Brain microvascular endothelial cell (primary cell): Measurements from ENCODE around the gene HIVEP3.

Experiments
- DNase-seq: peaks from one replicate; pipeline ENCODE4 v3.0.0-alpha.2; 2020
- H3K27ac ChIP-seq: fragments of 250-450 bp; sonication (Bioruptor Pico); 2 replicates; pipeline ENCODE4 v1.5.1; 2020; ENCODE audit warnings: mild to moderate bottlenecking, moderate library complexity
- H3K27me3 ChIP-seq: fragments of 250-450 bp; sonication (Bioruptor Pico); replicated peaks from 2 replicates; pipeline ENCODE4 v1.5.1; 2020; ENCODE audit warnings: mild to moderate bottlenecking
- H3K36me3 ChIP-seq: fragments of 250-450 bp; sonication (Bioruptor Pico); replicated peaks from 2 replicates; pipeline ENCODE4 v1.5.1; 2020; ENCODE audit warnings: mild to moderate bottlenecking
- H3K4me3 ChIP-seq: 2 replicates; pipeline ENCODE4 v1.5.1; 2011; ENCODE audit warnings: low read depth, mild to moderate bottlenecking, control low read depth, low read length, moderate library complexity
- in situ Hi-C: cut with HindIII; loops from 2 replicates; pipeline ENCODE4 v1.10.0; 2017; ENCODE audit warnings: low sequenced_read_pairs, low pct_ligation_motif_present
- TF ChIP-seq, protein P1 (sequence below): IDR thresholded peaks from 2 replicates; pipeline ENCODE4 v1.5.1; 2011; ENCODE audit warnings: low read depth, mild to moderate bottlenecking, moderate library complexity, low read length, control low read depth, inconsistent platforms; ENCODE audit errors: missing control alignments

The HIVEP3 gene

GRCh38 chr1:41529621-41530395 is 388.9 kb downstream of the HIVEP3 start:
- Histone ChIP-seq H3K27ac (no peak overlapping the region), H3K4me3 (no peak overlapping the region), H3K27me3 (no peaks in the 10 kb centered on the region), H3K36me3 (no peaks in the 10 kb centered on the region)
- TF ChIP-seq, protein P1, sequence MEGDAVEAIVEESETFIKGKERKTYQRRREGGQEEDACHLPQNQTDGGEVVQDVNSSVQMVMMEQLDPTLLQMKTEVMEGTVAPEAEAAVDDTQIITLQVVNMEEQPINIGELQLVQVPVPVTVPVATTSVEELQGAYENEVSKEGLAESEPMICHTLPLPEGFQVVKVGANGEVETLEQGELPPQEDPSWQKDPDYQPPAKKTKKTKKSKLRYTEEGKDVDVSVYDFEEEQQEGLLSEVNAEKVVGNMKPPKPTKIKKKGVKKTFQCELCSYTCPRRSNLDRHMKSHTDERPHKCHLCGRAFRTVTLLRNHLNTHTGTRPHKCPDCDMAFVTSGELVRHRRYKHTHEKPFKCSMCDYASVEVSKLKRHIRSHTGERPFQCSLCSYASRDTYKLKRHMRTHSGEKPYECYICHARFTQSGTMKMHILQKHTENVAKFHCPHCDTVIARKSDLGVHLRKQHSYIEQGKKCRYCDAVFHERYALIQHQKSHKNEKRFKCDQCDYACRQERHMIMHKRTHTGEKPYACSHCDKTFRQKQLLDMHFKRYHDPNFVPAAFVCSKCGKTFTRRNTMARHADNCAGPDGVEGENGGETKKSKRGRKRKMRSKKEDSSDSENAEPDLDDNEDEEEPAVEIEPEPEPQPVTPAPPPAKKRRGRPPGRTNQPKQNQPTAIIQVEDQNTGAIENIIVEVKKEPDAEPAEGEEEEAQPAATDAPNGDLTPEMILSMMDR = no peak
- DNase-seq = no peak
- in situ Hi-C loops = no loop called here

- Histone ChIP-seq H3K4me3 (no peak overlapping the region), H3K27ac (no peak overlapping the region), H3K27me3 (no peaks in the 10 kb centered on the region), H3K36me3 (no peaks in the 10 kb centered on the region)
- TF ChIP-seq, protein P1 = no peak
- no peak for DNase-seq
- in situ Hi-C loops = no loop called here
These were observed 389.8 kb downstream of the HIVEP3 start for GRCh38 chr1:41528726-41529605.

DNA sequence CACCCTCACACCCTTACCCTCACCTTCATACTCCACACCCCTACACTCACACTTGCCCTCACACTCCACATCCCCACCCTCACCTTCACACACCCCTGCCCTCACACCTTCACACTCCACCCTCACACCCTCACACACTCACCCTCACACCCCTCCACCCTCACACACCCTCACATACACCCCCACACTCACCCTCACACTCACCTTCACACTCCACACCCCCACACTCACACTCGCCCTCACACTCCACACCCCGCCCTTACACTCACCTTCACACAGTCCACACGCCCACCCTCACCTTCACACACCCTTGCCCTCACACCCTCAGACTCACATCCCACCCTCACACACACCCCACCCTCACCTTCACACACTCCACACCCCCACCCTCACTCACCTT is 390.6 kb downstream of the HIVEP3 start:
- TF ChIP-seq, protein P1 = no peak
- no peak for DNase-seq
- Histone ChIP-seq H3K4me3 (no peak overlapping the region), H3K36me3 (no peaks in the 10 kb centered on the region), H3K27me3 (no peaks in the 10 kb centered on the region), H3K27ac (no peak overlapping the region)
- in situ Hi-C loops = no loop called here

- Histone ChIP-seq H3K36me3 (no peaks in the 10 kb centered on the region), H3K4me3 (no peak overlapping the region), H3K27ac (no peak overlapping the region), H3K27me3 (no peaks in the 10 kb centered on the region)
- in situ Hi-C loops = no loop called here
- TF ChIP-seq, protein P1 = no peak
- no peak for DNase-seq
These were observed 391.7 kb downstream of the HIVEP3 start for GRCh38 chr1:41526956-41527561.

DNA sequence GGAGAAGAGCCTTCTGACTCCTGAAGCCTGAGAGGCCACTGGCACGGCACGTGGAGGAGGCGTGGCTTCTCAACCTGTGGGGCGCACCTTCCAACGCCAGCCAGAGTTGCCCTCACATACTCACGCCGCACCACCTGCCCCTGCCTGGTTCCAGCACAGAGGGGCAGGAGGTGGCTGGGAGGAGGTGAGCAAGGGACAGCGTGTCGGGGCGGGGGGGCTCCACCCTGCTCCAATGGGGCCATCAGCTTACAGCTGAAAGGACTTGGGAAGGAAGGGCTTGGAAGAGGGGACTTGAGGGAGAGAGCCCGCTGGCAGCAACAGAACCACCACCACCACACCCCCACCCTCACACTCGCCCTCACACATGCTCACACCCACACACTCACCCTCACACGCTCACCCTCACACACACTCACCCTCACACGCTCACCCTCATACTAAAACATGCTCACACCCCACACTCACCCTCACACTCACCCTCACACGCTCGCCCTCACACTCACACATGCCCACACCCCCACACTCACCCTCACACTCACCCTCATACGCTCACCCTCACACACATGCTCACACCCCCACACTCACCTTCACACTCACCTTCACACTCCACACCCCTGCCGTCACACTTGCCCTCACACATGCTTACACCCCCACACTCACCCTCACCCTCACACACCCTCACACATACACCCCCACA is 392.7 kb downstream of the HIVEP3 start:
- Histone ChIP-seq H3K4me3 (no peak overlapping the region), H3K36me3 (no peaks in the 10 kb centered on the region), H3K27me3 (no peaks in the 10 kb centered on the region), H3K27ac (no peak overlapping the region)
- DNase-seq = no peak
- in situ Hi-C loops = no loop called here
- TF ChIP-seq, protein P1 = no peak
